OCI-LY7 (cell line): Measurements from ENCODE around the gene KCNJ12. TPM values are rescaled to one million over a fixed set of nuclear protein-coding genes. Genes with fewer than 3 reads are reported as not detected.
"Not testable (repeated sequence)": the region's sequence is repeated elsewhere in the genome, so short reads cannot be mapped to it uniquely, and the experiment has no call there.

ENCODE experiments used
- BruUV-seq: library from RNA; stranded (reverse); fragments of 400-500 nt; replicated peaks from 2 replicates; lab custom pipeline; 2021; lab: Mats Ljungman, UMichigan
- CTCF ChIA-PET: fragments of 300-600 bp; sonication (Branson Sonifier 250); formaldehyde crosslinking; loops from one replicate; lab custom pipeline; 2022; ENCODE audit warnings: antibody characterized with exemption; ENCODE audit not compliant: unreplicated experiment; lab: Charles Lee
- POLR2A ChIA-PET: fragments of 300-600 bp; sonication (Branson Sonifier 250); formaldehyde crosslinking; loops from one replicate; lab custom pipeline; 2022; ENCODE audit warnings: antibody characterized with exemption; lab: Charles Lee
- DNase-seq: peaks from one replicate; pipeline ENCODE4 v3.0.0-alpha.2; 2015; ENCODE audit warnings: low spot score
- H2AFZ ChIP-seq: fragments of 200-600 bp; sonication (generic), shearing (Covaris generic); 2 replicates; pipeline ENCODE4 v1.6.1; 2014; ENCODE audit warnings: mild to moderate bottlenecking, antibody characterized with exemption, low read length, moderate library complexity
- H3K27ac ChIP-seq: fragments of 200-600 bp; sonication (generic); 2 replicates; pipeline ENCODE4 v1.5.1; 2014; ENCODE audit warnings: mixed run types, low read depth, mild to moderate bottlenecking, moderate library complexity, low read length, inconsistent platforms; ENCODE audit not compliant: poor library complexity, severe bottlenecking
- H3K36me3 ChIP-seq: fragments of 200-600 bp; sonication (generic); 2 replicates; pipeline ENCODE4 v1.6.1; 2014; ENCODE audit warnings: mild to moderate bottlenecking, antibody characterized with exemption, low read length, moderate library complexity, mixed read lengths; ENCODE audit not compliant: insufficient read depth
- H3K4me1 ChIP-seq: fragments of 200-600 bp; sonication (generic); 2 replicates; pipeline ENCODE4 v1.5.1; 2014; ENCODE audit warnings: mild to moderate bottlenecking, low read length; ENCODE audit not compliant: insufficient read depth, poor library complexity, severe bottlenecking
- H3K4me2 ChIP-seq: fragments of 200-600 bp; sonication (generic); 2 replicates; pipeline ENCODE4 v1.6.1; 2014; ENCODE audit warnings: mild to moderate bottlenecking, low read length
- H3K4me3 ChIP-seq: fragments of 200-600 bp; sonication (generic); 2 replicates; pipeline ENCODE4 v1.5.1; 2014; ENCODE audit warnings: mild to moderate bottlenecking, low read depth, low read length; ENCODE audit not compliant: poor library complexity, severe bottlenecking
- H3K79me2 ChIP-seq: fragments of 200-600 bp; sonication (generic); 2 replicates; pipeline ENCODE4 v1.6.1; 2016; ENCODE audit warnings: low read depth, mild to moderate bottlenecking, low read length, moderate library complexity, mixed read lengths; ENCODE audit not compliant: insufficient read depth
- H3K9me2 ChIP-seq: fragments of 200-600 bp; sonication (generic); 2 replicates; pipeline ENCODE4 v1.6.1; 2016; ENCODE audit warnings: mild to moderate bottlenecking, low read length, mixed read lengths; ENCODE audit not compliant: insufficient read depth
- H3K9me3 ChIP-seq: fragments of 200-600 bp; sonication (generic); 2 replicates; pipeline ENCODE4 v1.6.1; 2014; ENCODE audit warnings: mild to moderate bottlenecking, mixed run types, low read length, mixed read lengths
- H4K20me1 ChIP-seq: fragments of 200-600 bp; sonication (generic); 2 replicates; pipeline ENCODE4 v1.6.1; 2014; ENCODE audit warnings: mild to moderate bottlenecking, antibody characterized with exemption, low read length, moderate library complexity, mixed read lengths; ENCODE audit not compliant: insufficient read depth
- intact Hi-C: fragments of 100-400 bp; cut with micrococcal nuclease; formaldehyde crosslinking; loops from one replicate; pipeline ENCODE4 v1.10.0; 2022; ENCODE audit not compliant: unreplicated experiment
- total RNA-seq, 2 experiments: library from RNA; depleted of rRNA in 1 of 2; stranded (reverse); fragments of >200 nt in 1 of 2; shearing (Covaris generic) in 1 of 2; gene quantifications; 2 replicates each; pipeline ENCODE4 v1.2.3, GENCODE V29; 2014 to 2022

The KCNJ12 gene
- total RNA-seq, 2 experiments from 2014 or later, result 0.16 to 0.17 TPM

GRCh38 chr17:21426876-21427275 is 50.7 kb downstream of the KCNJ12 start:
- POLR2A ChIA-PET, intact Hi-C loops, CTCF ChIA-PET, H3K9me3 ChIP-seq, H3K27ac ChIP-seq, H3K4me2 ChIP-seq, H3K9me2 ChIP-seq, H4K20me1 ChIP-seq, H3K79me2 ChIP-seq, H3K36me3 ChIP-seq, H3K4me3 ChIP-seq, DNase-seq, BruUV-seq, H2AFZ ChIP-seq, H3K4me1 ChIP-seq: not testable (repeated sequence)

- H2AFZ ChIP-seq, H3K79me2 ChIP-seq, POLR2A ChIA-PET, H3K27ac ChIP-seq, BruUV-seq, DNase-seq, CTCF ChIA-PET, H3K4me2 ChIP-seq, H3K9me3 ChIP-seq, H3K4me3 ChIP-seq, H3K9me2 ChIP-seq, H3K36me3 ChIP-seq, intact Hi-C loops, H3K4me1 ChIP-seq, H4K20me1 ChIP-seq: not testable (repeated sequence)
Observed at GRCh38 chr17:21427727-21428126, 51.6 kb downstream of the KCNJ12 start.

- H3K4me3 ChIP-seq, H3K79me2 ChIP-seq, CTCF ChIA-PET, H3K9me3 ChIP-seq, H4K20me1 ChIP-seq, H2AFZ ChIP-seq, H3K36me3 ChIP-seq, POLR2A ChIA-PET, H3K4me2 ChIP-seq, H3K27ac ChIP-seq, H3K4me1 ChIP-seq, intact Hi-C loops, DNase-seq, H3K9me2 ChIP-seq, BruUV-seq: not testable (repeated sequence)
Observed at GRCh38 chr17:21428752-21429424, 52.7 kb downstream of the KCNJ12 start.

GRCh38 chr17:21429921-21430628 is 53.9 kb downstream of the KCNJ12 start:
- CTCF ChIA-PET, H3K9me2 ChIP-seq, H3K4me3 ChIP-seq, H3K36me3 ChIP-seq, BruUV-seq, H3K27ac ChIP-seq, H2AFZ ChIP-seq, H3K4me1 ChIP-seq, H3K79me2 ChIP-seq, POLR2A ChIA-PET, H3K9me3 ChIP-seq, H4K20me1 ChIP-seq, DNase-seq, H3K4me2 ChIP-seq, intact Hi-C loops: not testable (repeated sequence)

GRCh38 chr17:21433971-21434370 is 57.8 kb downstream of the KCNJ12 start:
- H4K20me1 ChIP-seq, H2AFZ ChIP-seq, H3K36me3 ChIP-seq, DNase-seq, H3K9me3 ChIP-seq, intact Hi-C loops, H3K4me1 ChIP-seq, H3K4me3 ChIP-seq, CTCF ChIA-PET, H3K4me2 ChIP-seq, POLR2A ChIA-PET, H3K9me2 ChIP-seq, H3K27ac ChIP-seq, BruUV-seq, H3K79me2 ChIP-seq: not testable (repeated sequence)

GRCh38 chr17:21434976-21435375 is 58.8 kb downstream of the KCNJ12 start:
- intact Hi-C loops, DNase-seq, H3K27ac ChIP-seq, H2AFZ ChIP-seq, BruUV-seq, H3K4me3 ChIP-seq, POLR2A ChIA-PET, H3K9me3 ChIP-seq, H3K9me2 ChIP-seq, H3K4me1 ChIP-seq, H4K20me1 ChIP-seq, H3K36me3 ChIP-seq, CTCF ChIA-PET, H3K4me2 ChIP-seq, H3K79me2 ChIP-seq: not testable (repeated sequence)
